ENCODE measurements around the gene TTC29.

TTC29 gene

GRCh38 chr4:146795711-146796110 lies 150.0 kb downstream of the TTC29 start:
- no peak for TF ChIP-seq CTCF (IDR thresholded peaks at IDR 0.05; ENCODE audit: low read depth, low read length)

GRCh38 chr4:146793727-146794126 lies 151.9 kb downstream of the TTC29 start:
- H3K4me3 ChIP-seq (ENCODE audit: low read depth, low read length): no peak overlapping the region
- no peak for TF ChIP-seq CTCF (IDR thresholded peaks at IDR 0.05; ENCODE audit: low read depth, low read length)

More at GRCh38 chr4:146795711-146796110, 150.0 kb downstream of the TTC29 start:
- no peak overlapping the region for H3K4me3 ChIP-seq (ENCODE audit: low read depth, low read length)

GRCh38 chr4:146791439-146791838 lies 154.2 kb downstream of the TTC29 start:
- TF ChIP-seq CTCF (IDR thresholded peaks at IDR 0.05; ENCODE audit: low read depth, low read length): no peak

GRCh38 chr4:146790515-146790914 lies 155.1 kb downstream of the TTC29 start:
- no peak for TF ChIP-seq CTCF (IDR thresholded peaks at IDR 0.05; ENCODE audit: low read depth, low read length)
- no peak overlapping the region for H3K4me3 ChIP-seq (ENCODE audit: low read depth, low read length)

More at GRCh38 chr4:146791439-146791838, 154.2 kb downstream of the TTC29 start:
- no peak overlapping the region for H3K4me3 ChIP-seq (ENCODE audit: low read depth, low read length)

- H3K4me3 ChIP-seq (ENCODE audit: low read depth, low read length): no peak overlapping the region
- TF ChIP-seq CTCF (IDR thresholded peaks at IDR 0.05; ENCODE audit: low read depth, low read length): no peak
Observed at GRCh38 chr4:146787731-146788130, 157.9 kb downstream of the TTC29 start.

GRCh38 chr4:146776691-146777090 lies 169.0 kb downstream of the TTC29 start:
- no peak for TF ChIP-seq CTCF (IDR thresholded peaks at IDR 0.05; ENCODE audit: low read depth, low read length)
- H3K4me3 ChIP-seq (ENCODE audit: low read depth, low read length): no peak overlapping the region

- TF ChIP-seq CTCF (IDR thresholded peaks at IDR 0.05; ENCODE audit: low read depth, low read length): no peak
- no peak overlapping the region for H3K4me3 ChIP-seq (ENCODE audit: low read depth, low read length)
Observed at GRCh38 chr4:146763560-146763959, 182.1 kb downstream of the TTC29 start.
